GM23338 (cell line): ENCODE measurements around the gene APCDD1L. TPM values are rescaled to one million over a fixed set of nuclear protein-coding genes. Genes with fewer than 3 reads are reported as not detected.

ENCODE experiments used
- ATAC-seq: fragments of 200-7000 bp; cut with Tn5 transposase; 3 replicates; pipeline ENCODE4 v1.9.1; 2020
- DNase-seq: peaks from one replicate; pipeline ENCODE4 v3.0.0-alpha.2; 2015; ENCODE audit warnings: low spot score
- H2AFZ ChIP-seq: fragments of 200-600 bp; sonication (generic); 2 replicates; pipeline ENCODE4 v1.8.0; 2016; ENCODE audit warnings: antibody characterized with exemption, mild to moderate bottlenecking, moderate library complexity
- H3F3A ChIP-seq: fragments of 200-600 bp; sonication (generic); replicated peaks from 2 replicates; pipeline ENCODE4 v1.8.0; 2017; ENCODE audit warnings: antibody characterized with exemption, mixed run types, low read depth
- H3K27ac ChIP-seq: fragments of 200-600 bp; sonication (generic); 2 replicates; pipeline ENCODE4 v1.6.1; 2016; ENCODE audit warnings: low read depth
- H3K27me3 ChIP-seq: fragments of 200-600 bp; sonication (generic); 2 replicates; pipeline ENCODE4 v1.8.0; 2016; ENCODE audit warnings: mild to moderate bottlenecking, mixed run types, moderate library complexity; ENCODE audit not compliant: insufficient read depth
- H3K36me3 ChIP-seq: fragments of 200-600 bp; sonication (generic); 2 replicates; pipeline ENCODE4 v1.8.0; 2016; ENCODE audit warnings: mild to moderate bottlenecking; ENCODE audit not compliant: insufficient read depth
- H3K4me1 ChIP-seq: fragments of 200-600 bp; sonication (generic); 2 replicates; pipeline ENCODE4 v1.8.0; 2016; ENCODE audit warnings: mild to moderate bottlenecking, moderate library complexity; ENCODE audit not compliant: insufficient read depth
- H3K4me2 ChIP-seq: fragments of 200-600 bp; sonication (generic); 2 replicates; pipeline ENCODE4 v1.7.1; 2017; ENCODE audit warnings: mixed run types
- H3K4me3 ChIP-seq: fragments of 200-600 bp; sonication (generic); 2 replicates; pipeline ENCODE4 v1.6.1; 2016; ENCODE audit warnings: mixed run types
- H3K79me2 ChIP-seq: fragments of 200-600 bp; sonication (generic); replicated peaks from 2 replicates; pipeline ENCODE4 v1.8.0; 2017; ENCODE audit warnings: mild to moderate bottlenecking; ENCODE audit not compliant: insufficient read depth
- H3K9me2 ChIP-seq: fragments of 200-600 bp; sonication (generic); 2 replicates; pipeline ENCODE4 v1.8.0; 2017; ENCODE audit not compliant: insufficient read depth
- H4K20me1 ChIP-seq: fragments of 200-600 bp; sonication (generic); replicated peaks from 2 replicates; pipeline ENCODE4 v1.8.0; 2017; ENCODE audit warnings: mild to moderate bottlenecking; ENCODE audit not compliant: insufficient read depth
- H3K27ac Mint-ChIP-seq: 2 replicates; pipeline ENCODE4 v1.8.0; 2020; ENCODE audit warnings: inconsistent platforms, mild to moderate bottlenecking, moderate library complexity, mixed read lengths
- H3K27me3 Mint-ChIP-seq: 3 replicates; pipeline ENCODE4 v1.8.0; 2022; ENCODE audit warnings: low read depth, mild to moderate bottlenecking, moderate library complexity, mixed read lengths, inconsistent platforms; ENCODE audit not compliant: insufficient read depth, poor library complexity
- H3K36me3 Mint-ChIP-seq: 3 replicates; pipeline ENCODE4 v1.8.0; 2021; ENCODE audit warnings: low read depth, mild to moderate bottlenecking, inconsistent platforms, moderate library complexity, mixed read lengths
- H3K4me1 Mint-ChIP-seq: 3 replicates; pipeline ENCODE4 v1.8.0; 2020; ENCODE audit warnings: mild to moderate bottlenecking, inconsistent platforms, mixed read lengths
- H3K4me3 Mint-ChIP-seq: 3 replicates; pipeline ENCODE4 v1.8.0; 2021; ENCODE audit warnings: moderate library complexity, mild to moderate bottlenecking, inconsistent platforms, mixed read lengths
- H3K9me3 Mint-ChIP-seq: 3 replicates; pipeline ENCODE4 v1.8.0; 2020; ENCODE audit warnings: moderate library complexity, mild to moderate bottlenecking, inconsistent platforms, mixed read lengths
- EZH2 ChIP-seq: fragments of 200-600 bp; sonication (generic); IDR thresholded peaks from one replicate; pipeline ENCODE4 v1.8.0; 2017; ENCODE audit warnings: antibody characterized with exemption, mild to moderate bottlenecking, low read depth; ENCODE audit not compliant: unreplicated experiment
- JUNB ChIP-seq: IDR thresholded peaks from one replicate; pipeline ENCODE4 v1.6.1; 2016; ENCODE audit warnings: antibody characterized with exemption; ENCODE audit not compliant: unreplicated experiment
- POLR2AphosphoS5 ChIP-seq: IDR thresholded peaks from 2 replicates; pipeline ENCODE4 v1.6.1; 2016; ENCODE audit warnings: antibody characterized with exemption, low read depth
- STAT1 ChIP-seq: IDR thresholded peaks from one replicate; pipeline ENCODE4 v1.6.1; 2016; ENCODE audit warnings: antibody characterized with exemption; ENCODE audit not compliant: unreplicated experiment
- ZNF114 ChIP-seq: fragments of 250-450 bp; sonication (Bioruptor Pico); IDR thresholded peaks from 2 replicates; pipeline ENCODE4 v1.5.0; 2020; ENCODE audit warnings: mild to moderate bottlenecking, moderate library complexity
- polyA plus RNA-seq: library from polyadenylated mRNA; unstranded; fragments of >200 nt; fragmentation: Nextera tagmentation; extraction: Ambion mirVana; gene quantifications from 2 replicates; pipeline ENCODE4 v1.2.1, GENCODE V29; 2016
- total RNA-seq: library from RNA; depleted of rRNA; stranded (reverse); fragments of >200 nt; shearing (Covaris generic); gene quantifications from 2 replicates; pipeline ENCODE4 v1.2.3, GENCODE V29; 2014
- TF ChIP-seq, protein P1 (sequence below), 2 experiments: fragments of 200-600 bp in 1 of 2; sonication (generic) in 1 of 2; conservative IDR thresholded peaks; 2 replicates each; pipeline versions ENCODE4 v1.5.1 to v1.6.1; 2016 to 2017; ENCODE audit warnings: antibody characterized with exemption in 2 of 2, low read depth in 2 of 2, mild to moderate bottlenecking in 2 of 2, moderate library complexity in 1 of 2
- TF ChIP-seq, protein P2 (sequence below): fragments of 250-450 bp; sonication (Bioruptor Pico); IDR thresholded peaks from 2 replicates; pipeline ENCODE4 v1.5.0; 2020; ENCODE audit warnings: mild to moderate bottlenecking, moderate library complexity
- TF ChIP-seq, protein P3 (sequence below): IDR thresholded peaks from 2 replicates; pipeline ENCODE4 v1.6.1; 2016; ENCODE audit warnings: antibody characterized with exemption
- TF ChIP-seq, protein P4 (sequence below): IDR thresholded peaks from one replicate; pipeline ENCODE4 v1.6.1; 2018; ENCODE audit warnings: antibody characterized with exemption; ENCODE audit not compliant: unreplicated experiment

Gene APCDD1L
- total and polyA plus RNA-seq, 2 experiments from 2014 or later = 1.8 to 4.6 TPM

DNA sequence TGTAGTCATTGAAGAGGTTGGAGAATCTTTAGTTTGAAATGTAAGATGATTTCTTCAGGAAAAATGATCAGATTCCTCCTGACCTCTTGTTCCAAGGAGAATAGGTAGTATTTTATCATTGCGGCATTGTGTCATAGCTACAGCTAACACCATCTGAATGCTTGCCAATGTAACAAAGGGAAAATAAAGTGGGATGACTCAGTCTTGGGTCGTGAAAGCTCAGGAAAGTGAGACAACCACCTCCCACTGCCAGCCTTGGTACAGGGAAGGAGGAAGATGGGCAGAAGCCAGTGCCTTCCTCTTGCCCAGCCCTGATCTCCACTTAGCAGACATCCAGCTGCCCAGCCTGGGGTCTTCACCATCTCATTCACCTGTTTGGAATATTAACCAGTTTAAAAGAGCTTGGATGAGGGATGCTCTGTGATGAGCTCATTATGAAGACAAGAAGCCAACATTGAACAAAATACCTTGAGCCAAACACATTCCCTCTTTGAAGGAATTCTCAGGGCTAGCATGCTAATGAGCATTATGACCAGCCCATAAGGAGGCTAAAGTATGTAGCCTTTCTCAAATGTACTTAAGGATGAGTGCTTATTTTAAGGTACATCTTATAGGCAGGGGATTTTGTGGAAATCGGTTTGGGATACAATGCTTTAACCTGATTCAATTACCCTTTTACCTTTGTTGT lies 40.0 kb upstream of the APCDD1L start (continued):
- TF ChIP-seq, protein P1, sequence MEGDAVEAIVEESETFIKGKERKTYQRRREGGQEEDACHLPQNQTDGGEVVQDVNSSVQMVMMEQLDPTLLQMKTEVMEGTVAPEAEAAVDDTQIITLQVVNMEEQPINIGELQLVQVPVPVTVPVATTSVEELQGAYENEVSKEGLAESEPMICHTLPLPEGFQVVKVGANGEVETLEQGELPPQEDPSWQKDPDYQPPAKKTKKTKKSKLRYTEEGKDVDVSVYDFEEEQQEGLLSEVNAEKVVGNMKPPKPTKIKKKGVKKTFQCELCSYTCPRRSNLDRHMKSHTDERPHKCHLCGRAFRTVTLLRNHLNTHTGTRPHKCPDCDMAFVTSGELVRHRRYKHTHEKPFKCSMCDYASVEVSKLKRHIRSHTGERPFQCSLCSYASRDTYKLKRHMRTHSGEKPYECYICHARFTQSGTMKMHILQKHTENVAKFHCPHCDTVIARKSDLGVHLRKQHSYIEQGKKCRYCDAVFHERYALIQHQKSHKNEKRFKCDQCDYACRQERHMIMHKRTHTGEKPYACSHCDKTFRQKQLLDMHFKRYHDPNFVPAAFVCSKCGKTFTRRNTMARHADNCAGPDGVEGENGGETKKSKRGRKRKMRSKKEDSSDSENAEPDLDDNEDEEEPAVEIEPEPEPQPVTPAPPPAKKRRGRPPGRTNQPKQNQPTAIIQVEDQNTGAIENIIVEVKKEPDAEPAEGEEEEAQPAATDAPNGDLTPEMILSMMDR (conservative IDR thresholded peaks at IDR 0.05; ENCODE audit: low read depth in 2 of 2) = no peak
- no peak for TF ChIP-seq STAT1

DNA sequence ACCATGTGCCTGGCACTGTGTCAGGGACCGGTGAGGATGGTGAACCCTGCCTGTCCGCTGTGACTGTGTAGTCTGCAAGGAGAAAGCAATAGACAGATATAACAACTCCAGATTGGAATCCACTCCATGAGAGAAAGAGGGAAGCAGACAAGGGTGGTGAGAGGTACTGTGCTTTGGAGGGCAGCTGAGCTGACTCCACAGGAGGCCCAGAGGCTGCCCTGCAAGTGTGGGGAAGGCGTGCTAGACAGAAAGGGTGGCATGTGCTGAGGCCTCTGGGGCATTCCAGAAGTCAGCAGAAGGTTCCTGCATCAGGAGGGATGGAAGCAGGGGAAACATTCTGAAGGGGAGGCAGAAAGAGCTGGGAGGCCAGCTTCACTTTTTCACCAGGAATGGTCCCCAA lies 39.3 kb upstream of the APCDD1L start:
- no peak overlapping the region for H2AFZ ChIP-seq
- no peak for TF ChIP-seq EZH2
- TF ChIP-seq, protein P2, sequence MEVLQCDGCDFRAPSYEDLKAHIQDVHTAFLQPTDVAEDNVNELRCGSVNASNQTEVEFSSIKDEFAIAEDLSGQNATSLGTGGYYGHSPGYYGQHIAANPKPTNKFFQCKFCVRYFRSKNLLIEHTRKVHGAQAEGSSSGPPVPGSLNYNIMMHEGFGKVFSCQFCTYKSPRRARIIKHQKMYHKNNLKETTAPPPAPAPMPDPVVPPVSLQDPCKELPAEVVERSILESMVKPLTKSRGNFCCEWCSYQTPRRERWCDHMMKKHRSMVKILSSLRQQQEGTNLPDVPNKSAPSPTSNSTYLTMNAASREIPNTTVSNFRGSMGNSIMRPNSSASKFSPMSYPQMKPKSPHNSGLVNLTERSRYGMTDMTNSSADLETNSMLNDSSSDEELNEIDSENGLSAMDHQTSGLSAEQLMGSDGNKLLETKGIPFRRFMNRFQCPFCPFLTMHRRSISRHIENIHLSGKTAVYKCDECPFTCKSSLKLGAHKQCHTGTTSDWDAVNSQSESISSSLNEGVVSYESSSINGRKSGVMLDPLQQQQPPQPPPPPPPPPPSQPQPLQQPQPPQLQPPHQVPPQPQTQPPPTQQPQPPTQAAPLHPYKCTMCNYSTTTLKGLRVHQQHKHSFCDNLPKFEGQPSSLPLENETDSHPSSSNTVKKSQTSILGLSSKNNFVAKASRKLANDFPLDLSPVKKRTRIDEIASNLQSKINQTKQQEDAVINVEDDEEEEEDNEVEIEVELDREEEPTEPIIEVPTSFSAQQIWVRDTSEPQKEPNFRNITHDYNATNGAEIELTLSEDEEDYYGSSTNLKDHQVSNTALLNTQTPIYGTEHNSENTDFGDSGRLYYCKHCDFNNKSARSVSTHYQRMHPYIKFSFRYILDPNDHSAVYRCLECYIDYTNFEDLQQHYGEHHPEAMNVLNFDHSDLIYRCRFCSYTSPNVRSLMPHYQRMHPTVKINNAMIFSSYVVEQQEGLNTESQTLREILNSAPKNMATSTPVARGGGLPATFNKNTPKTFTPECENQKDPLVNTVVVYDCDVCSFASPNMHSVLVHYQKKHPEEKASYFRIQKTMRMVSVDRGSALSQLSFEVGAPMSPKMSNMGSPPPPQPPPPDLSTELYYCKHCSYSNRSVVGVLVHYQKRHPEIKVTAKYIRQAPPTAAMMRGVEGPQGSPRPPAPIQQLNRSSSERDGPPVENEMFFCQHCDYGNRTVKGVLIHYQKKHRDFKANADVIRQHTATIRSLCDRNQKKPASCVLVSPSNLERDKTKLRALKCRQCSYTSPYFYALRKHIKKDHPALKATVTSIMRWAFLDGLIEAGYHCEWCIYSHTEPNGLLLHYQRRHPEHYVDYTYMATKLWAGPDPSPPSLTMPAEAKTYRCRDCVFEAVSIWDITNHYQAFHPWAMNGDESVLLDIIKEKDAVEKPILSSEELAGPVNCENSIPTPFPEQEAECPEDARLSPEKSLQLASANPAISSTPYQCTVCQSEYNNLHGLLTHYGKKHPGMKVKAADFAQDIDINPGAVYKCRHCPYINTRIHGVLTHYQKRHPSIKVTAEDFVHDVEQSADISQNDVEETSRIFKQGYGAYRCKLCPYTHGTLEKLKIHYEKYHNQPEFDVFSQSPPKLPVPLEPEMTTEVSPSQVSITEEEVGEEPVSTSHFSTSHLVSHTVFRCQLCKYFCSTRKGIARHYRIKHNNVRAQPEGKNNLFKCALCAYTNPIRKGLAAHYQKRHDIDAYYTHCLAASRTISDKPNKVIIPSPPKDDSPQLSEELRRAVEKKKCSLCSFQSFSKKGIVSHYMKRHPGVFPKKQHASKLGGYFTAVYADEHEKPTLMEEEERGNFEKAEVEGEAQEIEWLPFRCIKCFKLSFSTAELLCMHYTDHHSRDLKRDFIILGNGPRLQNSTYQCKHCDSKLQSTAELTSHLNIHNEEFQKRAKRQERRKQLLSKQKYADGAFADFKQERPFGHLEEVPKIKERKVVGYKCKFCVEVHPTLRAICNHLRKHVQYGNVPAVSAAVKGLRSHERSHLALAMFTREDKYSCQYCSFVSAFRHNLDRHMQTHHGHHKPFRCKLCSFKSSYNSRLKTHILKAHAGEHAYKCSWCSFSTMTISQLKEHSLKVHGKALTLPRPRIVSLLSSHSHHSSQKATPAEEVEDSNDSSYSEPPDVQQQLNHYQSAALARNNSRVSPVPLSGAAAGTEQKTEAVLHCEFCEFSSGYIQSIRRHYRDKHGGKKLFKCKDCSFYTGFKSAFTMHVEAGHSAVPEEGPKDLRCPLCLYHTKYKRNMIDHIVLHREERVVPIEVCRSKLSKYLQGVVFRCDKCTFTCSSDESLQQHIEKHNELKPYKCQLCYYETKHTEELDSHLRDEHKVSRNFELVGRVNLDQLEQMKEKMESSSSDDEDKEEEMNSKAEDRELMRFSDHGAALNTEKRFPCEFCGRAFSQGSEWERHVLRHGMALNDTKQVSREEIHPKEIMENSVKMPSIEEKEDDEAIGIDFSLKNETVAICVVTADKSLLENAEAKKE (CRISPR knock-in tag) = no peak
- no peak for TF ChIP-seq POLR2AphosphoS5
- TF ChIP-seq ZNF114 (CRISPR knock-in tag) = no peak
- TF ChIP-seq, protein P3, sequence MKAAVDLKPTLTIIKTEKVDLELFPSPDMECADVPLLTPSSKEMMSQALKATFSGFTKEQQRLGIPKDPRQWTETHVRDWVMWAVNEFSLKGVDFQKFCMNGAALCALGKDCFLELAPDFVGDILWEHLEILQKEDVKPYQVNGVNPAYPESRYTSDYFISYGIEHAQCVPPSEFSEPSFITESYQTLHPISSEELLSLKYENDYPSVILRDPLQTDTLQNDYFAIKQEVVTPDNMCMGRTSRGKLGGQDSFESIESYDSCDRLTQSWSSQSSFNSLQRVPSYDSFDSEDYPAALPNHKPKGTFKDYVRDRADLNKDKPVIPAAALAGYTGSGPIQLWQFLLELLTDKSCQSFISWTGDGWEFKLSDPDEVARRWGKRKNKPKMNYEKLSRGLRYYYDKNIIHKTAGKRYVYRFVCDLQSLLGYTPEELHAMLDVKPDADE = no peak
- no peak for TF ChIP-seq JUNB
- TF ChIP-seq, protein P4, sequence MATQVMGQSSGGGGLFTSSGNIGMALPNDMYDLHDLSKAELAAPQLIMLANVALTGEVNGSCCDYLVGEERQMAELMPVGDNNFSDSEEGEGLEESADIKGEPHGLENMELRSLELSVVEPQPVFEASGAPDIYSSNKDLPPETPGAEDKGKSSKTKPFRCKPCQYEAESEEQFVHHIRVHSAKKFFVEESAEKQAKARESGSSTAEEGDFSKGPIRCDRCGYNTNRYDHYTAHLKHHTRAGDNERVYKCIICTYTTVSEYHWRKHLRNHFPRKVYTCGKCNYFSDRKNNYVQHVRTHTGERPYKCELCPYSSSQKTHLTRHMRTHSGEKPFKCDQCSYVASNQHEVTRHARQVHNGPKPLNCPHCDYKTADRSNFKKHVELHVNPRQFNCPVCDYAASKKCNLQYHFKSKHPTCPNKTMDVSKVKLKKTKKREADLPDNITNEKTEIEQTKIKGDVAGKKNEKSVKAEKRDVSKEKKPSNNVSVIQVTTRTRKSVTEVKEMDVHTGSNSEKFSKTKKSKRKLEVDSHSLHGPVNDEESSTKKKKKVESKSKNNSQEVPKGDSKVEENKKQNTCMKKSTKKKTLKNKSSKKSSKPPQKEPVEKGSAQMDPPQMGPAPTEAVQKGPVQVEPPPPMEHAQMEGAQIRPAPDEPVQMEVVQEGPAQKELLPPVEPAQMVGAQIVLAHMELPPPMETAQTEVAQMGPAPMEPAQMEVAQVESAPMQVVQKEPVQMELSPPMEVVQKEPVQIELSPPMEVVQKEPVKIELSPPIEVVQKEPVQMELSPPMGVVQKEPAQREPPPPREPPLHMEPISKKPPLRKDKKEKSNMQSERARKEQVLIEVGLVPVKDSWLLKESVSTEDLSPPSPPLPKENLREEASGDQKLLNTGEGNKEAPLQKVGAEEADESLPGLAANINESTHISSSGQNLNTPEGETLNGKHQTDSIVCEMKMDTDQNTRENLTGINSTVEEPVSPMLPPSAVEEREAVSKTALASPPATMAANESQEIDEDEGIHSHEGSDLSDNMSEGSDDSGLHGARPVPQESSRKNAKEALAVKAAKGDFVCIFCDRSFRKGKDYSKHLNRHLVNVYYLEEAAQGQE = no peak
- TF ChIP-seq, protein P1 (conservative IDR thresholded peaks at IDR 0.05; ENCODE audit: low read depth in 2 of 2) = no peak

More for the DNA sequence above, 39.3 kb upstream of the APCDD1L start:
- Histone ChIP-seq H3K36me3 (no peaks in the 10 kb centered on the region), H3K4me2 (no peak overlapping the region), H3F3A (no peaks in the 10 kb centered on the region), H3K27ac (no peak overlapping the region), H3K27me3 (no peaks in the 10 kb centered on the region), H3K4me3 (no peak overlapping the region), H4K20me1 (no peaks in the 10 kb centered on the region), H3K79me2 (no peaks in the 10 kb centered on the region), H3K4me1 (no peaks in the 10 kb centered on the region), H3K9me2 (no peaks in the 10 kb centered on the region)
- DNase-seq (no peak), ATAC-seq (no peak)
- Mint-ChIP-seq H3K27ac (no peak overlapping the region), H3K36me3 (no peaks in the 10 kb centered on the region; the same call in 2 of the 3 replicates), H3K27me3 (peaks cover 9% of the 10 kb centered on the region), H3K9me3 (peaks cover 4% of the 10 kb centered on the region; the same call in 2 of the 3 replicates), H3K4me3 (no peak overlapping the region), H3K4me1 (0 out of 3 replicates have a peak, but pooled peaks cover 2% of the 10 kb centered on the region)
